HG02642 (cell line): Measurements from ENCODE around the gene S100A6.
"Not testable (repeated sequence)": the region's sequence is repeated elsewhere in the genome, so short reads cannot be mapped to it uniquely, and the experiment has no call there.

Experiments
- ATAC-seq: cut with Tn5 transposase; IDR thresholded peaks from one replicate; pipeline ENCODE4 v1.9.1; 2021; ENCODE audit warnings: mild to moderate bottlenecking; ENCODE audit not compliant: unreplicated experiment, poor library complexity

The S100A6 gene

DNA sequence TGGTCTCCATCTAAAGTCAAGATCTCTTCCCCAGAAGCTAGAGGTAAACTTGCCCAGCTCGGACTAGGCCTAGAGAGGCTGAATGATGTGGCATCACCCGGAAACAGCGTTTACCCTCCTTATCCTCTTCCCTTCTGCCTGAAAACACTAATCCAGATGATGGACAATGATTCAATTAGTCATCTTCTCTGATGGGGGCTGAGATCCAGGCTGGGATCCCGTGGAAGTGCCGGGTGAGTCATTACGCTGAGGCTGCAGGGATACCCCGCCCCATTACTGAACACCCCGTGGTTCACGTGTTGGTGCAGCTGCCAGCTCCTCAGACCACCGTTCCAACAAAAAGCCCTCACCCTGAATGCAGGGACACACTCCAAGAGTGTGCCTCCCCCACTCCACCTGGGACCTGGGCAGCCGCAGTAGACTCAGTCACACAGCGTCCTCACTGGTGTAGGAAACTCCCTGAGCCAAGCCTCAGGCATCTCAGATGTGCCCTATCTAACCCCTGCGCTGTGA lies 2.0 kb downstream of the S100A6 start:
- no peak for ATAC-seq

DNA sequence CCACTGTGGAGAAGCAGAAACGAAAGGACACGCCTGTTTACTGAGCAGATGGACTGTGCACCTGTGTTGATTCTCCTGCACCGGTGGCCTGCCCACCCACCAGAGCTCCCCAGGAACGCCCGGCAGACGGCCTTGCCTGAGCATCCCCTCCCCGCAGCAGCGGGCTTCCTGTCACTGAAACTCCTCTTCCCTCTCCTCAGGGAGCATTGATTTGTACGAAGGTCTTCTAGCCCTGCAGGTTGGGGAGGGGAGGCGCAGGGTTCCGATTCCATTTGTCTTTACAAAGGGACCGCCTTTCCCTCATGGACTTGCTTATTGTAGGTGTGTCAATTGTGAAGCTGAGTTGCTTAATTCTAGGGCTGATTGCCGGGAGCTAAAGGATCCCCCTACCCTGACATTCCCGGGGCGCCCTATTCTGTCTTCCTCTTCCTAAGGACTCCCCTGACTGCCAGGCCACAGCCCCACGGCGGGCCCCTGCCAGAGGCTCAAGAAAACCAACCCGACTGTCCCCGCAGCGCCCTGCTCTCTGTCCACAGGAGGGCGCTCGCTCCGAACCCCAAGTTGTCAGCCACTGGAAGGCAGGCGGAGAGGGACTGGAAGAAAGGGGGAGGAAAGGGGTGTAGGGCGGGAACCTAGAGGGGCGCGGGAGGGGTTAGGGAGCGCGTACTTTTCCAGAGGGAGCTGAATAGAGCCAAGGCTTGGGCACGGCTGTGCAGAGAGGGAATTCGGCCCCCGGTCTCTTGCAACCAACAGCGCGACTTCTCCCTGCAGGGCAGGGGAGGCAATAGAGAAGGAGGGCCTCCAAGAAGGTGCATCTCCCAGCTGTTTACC lies 2.8 kb downstream of the S100A6 start:
- no peak for ATAC-seq

DNA sequence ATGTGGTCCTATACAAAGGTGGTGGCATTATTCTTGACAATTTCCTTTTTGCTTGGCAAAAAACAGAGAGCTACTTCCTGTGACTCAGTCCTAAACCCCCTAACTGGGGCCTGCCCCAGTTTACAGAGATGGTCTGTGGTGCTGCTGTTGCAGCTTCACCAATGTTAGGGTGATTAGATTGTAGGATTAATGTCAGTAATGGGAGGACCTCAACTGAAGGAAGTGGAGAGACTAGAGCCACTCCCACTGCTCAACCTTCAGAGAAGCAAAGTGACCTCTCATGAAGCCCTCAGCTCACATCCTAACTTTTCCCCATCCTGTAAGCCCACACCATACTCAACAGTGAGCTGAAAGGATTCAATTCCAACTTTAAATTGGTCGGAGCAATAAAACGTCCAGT lies 3.6 kb downstream of the S100A6 start:
- no peak for ATAC-seq

DNA sequence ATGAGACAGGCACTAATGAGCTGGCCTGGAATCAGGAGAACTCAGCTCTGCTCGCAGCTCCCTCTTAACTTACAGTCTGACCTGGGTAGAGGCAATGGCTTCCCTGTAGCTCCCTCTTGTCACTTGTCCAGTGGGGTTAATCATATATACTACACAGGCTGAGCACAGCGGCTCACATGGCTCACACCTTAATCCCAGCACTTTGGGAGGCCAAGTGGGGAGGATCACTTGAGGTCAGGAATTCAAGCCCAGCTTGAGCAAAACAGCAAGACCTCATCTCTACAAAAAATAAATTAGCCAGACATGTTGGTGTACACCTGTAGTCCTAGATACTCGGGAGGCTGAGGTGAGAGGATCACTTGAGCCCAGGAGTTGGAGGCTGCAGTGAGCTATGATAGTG lies 4.2 kb downstream of the S100A6 start:
- no peak for ATAC-seq

DNA sequence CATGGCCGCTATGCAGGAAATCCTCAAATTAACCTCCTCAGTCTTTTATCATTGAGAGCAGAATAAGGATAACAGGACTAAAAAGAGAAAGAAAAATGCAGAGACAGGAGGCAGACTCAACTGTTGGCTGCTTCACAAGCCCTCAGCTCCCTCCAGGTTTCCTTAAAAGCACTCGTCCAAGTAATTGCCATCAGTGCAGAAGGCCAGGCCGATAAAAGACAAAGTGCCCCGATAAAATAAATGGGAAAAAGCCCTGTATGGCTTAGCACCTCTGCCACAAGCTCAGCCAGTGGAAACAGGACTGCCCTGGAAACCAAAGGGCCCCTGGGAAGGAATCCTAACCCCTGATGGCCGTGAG lies 8.1 kb downstream of the S100A6 start:
- ATAC-seq: no peak

DNA sequence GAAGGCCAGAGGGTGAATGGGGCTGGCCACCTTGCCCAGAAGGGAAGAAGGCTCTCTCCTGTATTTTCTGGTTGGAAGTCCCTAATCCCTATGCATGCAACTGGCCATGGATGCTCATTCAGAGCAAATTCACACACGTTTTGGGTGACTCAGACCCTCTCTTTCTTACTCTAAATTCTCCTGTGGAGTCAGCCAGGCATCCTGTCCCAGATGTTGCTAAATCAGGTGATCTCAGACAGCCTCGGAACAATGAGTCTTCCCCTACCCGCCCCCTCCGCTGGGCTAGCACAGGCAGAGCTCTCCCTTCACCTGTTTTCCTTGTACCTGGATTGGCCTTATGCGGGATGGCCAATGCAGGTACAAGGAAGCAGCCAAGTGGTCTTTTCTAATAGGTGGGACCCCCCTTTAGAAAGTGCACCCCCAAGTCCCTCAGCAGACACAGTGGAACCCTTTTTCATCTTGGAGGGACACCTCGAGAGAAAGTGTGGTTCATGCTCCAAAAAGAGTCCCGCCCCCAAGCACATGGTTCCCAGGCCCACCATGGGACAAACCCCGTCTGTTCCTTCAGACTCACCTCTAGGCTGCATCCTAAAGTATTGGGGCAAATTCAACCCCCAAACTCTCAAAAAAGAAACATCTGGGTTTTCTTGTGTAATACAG lies 8.6 kb downstream of the S100A6 start:
- ATAC-seq: no peak

DNA sequence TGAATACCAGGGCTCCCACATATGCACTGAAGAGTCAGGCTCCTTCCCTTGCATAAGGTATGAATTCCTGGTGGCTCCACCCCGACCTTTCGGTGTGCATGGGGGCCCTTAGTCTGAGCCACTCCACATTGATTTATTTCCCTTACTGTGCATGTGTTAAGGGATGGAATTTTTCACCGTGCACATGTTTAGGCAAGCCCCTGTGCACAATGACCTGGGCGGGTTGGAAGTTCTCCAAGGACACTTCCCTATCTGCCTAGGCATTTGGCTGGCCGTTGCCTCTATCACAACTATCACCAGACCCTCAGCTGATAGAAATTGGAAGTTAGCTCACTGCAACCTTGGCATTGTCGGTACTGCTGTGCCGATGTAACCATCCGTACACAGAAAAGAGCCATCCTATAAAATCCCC lies 9.7 kb downstream of the S100A6 start:
- no peak for ATAC-seq

DNA sequence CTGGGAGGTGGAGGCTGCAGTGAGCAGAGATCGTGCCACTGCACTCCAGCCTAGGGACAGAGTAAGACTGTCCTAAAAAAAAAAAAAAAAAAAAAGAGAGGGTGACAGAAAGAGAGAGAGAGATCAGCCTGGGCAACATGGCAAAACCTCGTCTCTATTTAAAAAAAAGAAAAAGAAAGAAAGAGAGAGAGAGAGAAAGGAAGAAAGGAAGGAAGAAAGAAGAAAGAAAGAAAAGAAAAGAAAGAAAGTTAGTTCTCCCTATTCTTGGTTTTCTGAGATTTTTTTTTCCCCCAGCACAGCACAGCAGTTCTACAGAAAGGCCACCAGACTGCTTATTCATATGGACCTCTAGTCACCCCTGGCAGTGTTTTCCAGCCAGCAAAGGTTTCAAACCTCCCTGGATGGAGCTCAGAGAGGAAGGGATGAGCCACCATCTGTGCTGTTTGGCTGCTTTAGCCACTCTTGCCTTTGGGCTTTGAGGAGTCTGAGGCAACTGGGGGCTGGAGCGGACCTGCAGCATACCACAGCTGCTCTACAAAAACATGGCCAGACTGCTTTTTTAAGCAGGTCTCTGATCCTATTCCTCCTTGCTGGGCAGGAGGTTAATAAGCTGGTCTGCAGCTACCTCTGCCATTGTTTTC lies 10.6 kb downstream of the S100A6 start:
- ATAC-seq: no peak

DNA sequence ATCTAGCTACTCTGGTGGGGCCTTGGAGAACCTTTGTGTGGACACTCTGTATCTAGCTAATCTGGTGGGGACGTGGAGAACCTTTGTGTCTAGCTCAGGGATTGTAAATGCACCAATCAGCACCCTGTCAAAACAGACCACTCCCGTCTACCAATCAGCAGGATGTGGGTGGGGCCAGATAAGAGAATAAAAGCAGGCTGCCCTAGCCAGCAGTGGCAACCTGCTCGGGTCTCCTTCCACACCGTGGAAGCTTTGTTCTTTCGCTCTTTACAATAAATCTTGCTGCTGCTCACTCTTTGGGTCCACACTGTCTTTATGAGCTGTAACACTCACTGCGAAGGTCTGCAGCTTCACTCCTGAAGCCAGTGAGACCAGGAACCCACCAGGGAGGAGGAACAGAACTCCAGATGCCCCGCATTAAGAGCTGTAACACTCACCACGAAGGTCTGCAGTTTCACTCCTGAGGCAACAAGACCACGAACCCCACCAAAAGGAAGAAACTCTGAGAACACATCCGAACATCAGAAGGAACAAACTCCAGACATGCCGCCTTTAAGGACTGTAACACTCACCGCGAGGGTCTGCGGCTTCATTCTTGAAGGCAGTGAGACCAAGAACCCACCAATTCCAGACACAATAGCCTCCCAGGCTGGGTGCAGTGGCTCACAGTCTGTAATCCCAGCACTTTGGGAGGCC lies 13.3 kb downstream of the S100A6 start:
- ATAC-seq: not testable (repeated sequence)

DNA sequence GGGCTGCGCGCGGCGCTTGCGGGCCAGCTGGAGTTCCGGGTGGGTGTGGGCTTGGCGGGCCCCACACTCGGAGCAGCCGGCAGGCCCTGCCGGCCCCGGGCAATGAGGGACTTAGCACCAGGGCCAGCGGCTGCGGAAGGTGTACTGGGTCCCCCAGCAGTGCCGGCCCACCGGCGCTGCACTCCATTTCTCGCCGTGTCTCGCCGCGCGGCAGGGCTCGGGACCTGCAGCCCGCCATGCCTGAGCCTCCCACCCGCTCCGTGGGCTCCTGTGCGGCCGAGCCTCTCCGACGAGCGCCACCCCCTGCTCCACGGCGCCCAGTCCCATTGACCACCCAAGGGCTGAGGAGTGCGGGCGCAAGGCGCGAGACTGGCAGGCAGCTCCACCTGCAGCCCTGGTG lies 14.0 kb downstream of the S100A6 start:
- ATAC-seq: not testable (repeated sequence)

DNA sequence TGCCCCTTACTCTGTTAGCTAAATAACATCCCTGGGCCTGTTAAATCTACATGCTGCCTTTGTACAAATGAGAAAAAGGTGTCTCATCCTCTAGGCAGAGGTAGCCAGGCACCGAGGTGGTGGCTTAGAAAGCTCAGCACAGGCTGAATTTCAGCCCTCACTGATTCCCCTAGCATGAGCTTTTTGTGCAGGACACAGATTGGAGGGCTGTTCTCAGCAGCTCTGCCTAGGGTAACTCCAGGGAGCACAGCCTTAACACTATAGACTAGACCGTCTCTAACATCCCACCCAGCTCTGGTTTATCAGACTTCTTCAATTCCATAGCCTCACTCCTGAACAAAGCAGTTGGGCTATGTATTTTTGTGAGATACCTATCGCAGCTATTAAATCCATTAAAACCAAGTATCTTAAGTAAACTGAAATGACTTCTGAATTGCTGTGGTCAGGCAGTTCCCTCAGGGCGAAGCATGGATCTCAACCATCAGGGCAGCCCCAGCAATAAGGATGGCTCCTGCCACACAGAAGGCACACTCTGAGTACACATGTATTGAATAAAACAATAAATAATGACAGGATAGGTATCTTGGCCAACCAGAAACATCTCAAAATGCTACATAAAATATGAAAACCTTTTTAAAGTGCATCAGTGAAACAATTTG lies 14.8 kb downstream of the S100A6 start:
- ATAC-seq: no peak

DNA sequence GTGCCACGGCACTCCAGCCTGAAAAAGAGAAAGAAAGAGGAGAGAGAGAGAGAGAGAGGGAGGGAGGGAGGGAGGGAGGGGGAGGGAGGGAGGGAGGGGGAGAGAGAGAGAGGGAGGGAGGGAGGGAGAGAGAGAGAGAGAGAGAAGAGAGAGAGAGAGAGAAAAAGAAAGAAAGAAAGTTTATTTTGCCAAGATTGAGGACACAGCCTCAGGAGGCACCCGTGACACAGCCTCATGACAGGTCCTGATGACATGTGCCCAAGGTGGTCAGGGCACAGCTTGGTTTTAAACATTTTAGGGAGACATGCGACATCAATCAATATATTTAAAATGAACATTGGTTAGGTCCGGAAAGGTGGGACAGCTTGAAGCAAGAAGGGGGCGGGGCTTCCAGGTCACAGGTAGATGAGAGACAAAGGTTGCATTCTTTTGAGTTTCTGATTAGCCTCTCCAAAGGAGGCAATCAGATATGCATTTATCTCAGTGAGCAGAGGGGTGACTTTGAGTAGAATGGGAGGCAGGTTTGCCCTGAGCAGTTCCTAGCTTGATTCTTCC lies 15.6 kb downstream of the S100A6 start:
- ATAC-seq: not testable (repeated sequence)

DNA sequence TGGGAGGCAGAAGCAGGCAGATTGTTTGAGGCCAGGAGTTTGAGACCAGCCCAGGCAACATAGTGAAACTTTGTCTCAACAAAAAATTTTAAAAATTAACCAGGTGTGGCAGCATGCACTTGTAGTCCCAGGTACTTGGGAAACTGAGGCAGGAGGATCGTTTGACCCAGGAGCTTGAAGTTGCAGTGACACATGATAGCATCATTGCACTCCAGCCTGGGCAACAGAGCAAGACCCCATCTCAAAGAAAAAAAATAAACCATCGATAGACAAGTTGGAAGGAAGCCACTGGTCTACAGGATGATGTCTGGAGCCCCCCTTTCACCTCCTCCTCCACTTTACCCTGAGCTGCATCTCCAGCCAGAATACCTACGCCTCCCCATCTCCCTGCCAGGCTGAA lies 16.5 kb downstream of the S100A6 start:
- no peak for ATAC-seq

DNA sequence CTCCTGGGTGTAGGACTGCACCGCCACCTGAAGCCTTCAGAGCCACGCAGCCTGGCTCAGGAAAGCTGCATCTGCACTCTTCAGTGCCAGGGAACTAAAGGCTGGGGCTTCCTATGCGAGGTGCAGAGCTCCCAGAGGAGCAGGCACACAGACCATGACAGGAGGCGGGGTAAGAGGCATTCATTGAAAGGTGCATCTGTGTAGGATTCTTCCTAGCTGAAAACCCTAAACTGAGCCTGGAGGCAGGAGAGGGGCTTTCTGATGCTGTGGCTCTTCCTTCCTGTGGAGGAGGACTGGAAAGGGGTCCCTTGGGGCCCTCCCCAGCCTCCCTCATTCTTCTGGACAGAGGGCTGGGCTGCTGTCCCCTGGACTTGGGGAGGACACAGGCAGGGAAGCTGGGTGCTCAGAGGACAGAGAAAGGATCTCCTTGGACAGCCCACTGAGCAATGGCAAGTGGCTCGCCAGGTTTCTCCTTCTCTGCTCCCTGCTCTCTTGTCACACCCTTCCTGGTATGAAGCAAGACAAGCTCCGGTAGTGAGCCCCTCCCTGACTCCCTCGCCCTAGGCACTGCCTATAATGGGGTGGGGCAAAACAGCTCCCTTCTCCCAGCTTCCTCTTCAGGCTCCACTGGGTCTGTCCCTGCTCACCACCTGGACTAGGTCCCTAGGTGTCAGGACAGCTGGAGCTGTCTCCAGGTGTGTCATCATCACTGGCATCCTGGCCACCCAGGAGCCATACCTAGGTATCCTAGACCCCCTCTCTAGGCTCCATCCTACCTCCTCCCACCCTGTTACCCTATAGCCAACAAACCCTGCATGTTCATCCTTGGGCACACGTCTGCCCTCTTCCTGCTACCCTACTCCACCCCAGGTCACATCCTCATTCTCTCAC lies 20.0 kb downstream of the S100A6 start:
- no peak for ATAC-seq

DNA sequence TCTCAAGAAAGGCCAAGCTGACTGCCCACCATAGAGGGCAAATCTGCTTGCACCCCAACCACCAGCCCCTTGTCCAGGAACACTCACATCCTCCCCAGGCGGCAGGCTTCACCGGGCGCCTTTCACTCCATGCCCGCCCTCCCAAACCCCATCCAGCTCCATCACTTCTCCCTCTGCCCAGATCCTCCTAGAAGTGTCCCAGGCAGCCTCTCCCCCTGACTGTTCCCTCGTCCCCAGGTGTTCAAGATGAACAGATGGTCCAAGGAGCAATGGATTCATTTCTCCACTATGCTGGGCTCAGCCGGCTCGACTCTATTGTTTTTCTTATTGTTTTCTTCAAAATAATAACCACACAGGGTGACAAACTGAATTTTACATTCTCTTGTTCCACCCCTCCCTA lies 22.1 kb downstream of the S100A6 start:
- ATAC-seq: no peak

DNA sequence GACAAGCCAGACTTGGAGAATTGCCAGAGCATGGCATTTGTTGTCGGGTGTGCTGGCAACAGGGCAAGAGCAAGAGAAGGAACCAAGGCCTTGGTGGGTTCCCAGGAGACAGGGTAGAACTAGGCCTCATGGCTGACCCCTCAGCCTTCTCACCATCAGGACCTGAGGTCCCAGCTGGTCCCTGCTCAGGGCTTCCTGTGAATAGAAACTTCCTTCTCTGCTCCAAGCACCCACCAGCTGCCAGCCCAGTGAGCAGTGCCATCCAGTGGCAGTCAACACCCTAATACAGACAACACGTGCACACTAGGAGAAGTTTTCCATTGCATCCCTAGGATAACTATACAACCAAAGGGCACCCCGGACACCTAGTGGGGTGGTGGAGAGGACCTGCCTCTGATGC lies 22.8 kb downstream of the S100A6 start:
- no peak for ATAC-seq

DNA sequence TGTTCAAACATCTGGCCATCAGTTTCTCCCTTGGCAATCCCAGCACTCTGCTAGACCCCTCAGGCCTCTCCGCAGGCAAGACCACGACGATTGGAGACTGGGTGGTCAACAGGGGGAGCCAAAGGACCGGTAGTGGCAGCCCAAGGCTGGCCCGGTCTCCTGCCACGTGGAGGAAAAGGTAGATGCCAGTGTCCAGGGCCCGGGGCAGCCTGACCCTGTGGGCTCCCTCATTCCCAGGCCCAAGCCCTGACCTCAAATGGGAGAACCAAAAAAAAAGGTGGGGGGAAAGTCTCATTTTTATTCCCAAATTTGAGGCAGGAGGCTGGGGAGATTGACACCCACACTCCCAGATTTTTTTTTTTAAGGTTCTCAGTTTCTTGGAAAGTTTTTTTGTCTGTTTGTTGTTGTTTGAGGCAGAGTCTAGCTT lies 24.8 kb downstream of the S100A6 start:
- ATAC-seq: no peak

DNA sequence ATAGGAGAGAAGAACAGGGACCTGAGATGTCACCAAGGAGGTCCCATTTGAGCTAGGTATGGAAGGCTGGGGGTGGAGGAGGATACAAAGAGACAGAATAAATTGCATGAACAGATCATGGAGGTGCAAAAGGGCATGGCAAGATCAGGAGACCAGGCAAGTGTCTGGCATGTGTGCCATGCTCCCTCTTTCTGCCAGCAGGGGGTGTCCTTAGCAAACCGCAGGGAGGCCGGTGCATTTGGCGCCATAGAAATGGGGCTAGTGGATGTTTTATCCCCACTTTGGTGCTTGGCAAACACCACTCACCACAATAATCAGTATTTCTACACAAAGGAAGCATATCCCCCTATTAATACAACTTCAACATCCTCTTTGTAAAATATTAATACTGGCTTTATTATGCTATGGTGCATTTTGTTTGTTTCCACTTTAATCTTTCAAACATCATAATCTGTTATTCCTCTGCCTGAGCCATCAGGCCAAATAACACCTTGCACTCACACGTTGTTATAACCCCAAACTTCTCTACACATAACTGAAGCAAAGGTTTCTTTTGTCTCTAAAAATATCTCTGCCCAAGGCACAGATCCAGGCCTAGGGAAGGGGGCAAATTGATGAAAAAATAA lies 25.9 kb downstream of the S100A6 start:
- ATAC-seq: no peak
